ENCODE data around the gene LURAP1L. TPM values are rescaled to one million over a fixed set of nuclear protein-coding genes. Genes with fewer than 3 reads are reported as not detected.

Gene LURAP1L
- polyA plus RNA-seq, 3 donors: not detected

GRCh38 chr9:12764150-12764549 is 10.7 kb upstream of the LURAP1L start:
- Histone ChIP-seq H3K79me2 (ENCODE audit: insufficient read depth, low read length) (no peaks in the 10 kb centered on the region), H3K27ac (ENCODE audit: low read depth in 1 of 2, low read length in 2 of 2) (no peak overlapping the region), H3K36me3 (replicated peaks in 1 of 2; ENCODE audit: control insufficient read depth in 1 of 2, insufficient read depth in 2 of 2, low read length in 2 of 2) (no peaks in the 10 kb centered on the region), H3K9ac (ENCODE audit: insufficient read depth, low read length, poor library complexity, severe bottlenecking) (no peak overlapping the region), H4K20me1 (ENCODE audit: insufficient read depth, low read length) (no peaks in the 10 kb centered on the region), H3K4me1 (ENCODE audit: control insufficient read depth in 1 of 2, insufficient read depth in 2 of 2, low read length in 2 of 2) (no peaks in the 10 kb centered on the region), H3K4me3 (replicated peaks in 1 of 3; ENCODE audit: low read depth in 2 of 3, low read length in 3 of 3) (no peak overlapping the region), H3K9me3 (replicated peaks in 1 of 2; ENCODE audit: control insufficient read depth in 1 of 2, insufficient read depth in 1 of 2, low read length in 2 of 2) (no peaks in the 10 kb centered on the region), H2AFZ (ENCODE audit: insufficient read depth, low read depth, low read length, poor library complexity, severe bottlenecking) (no peak overlapping the region), H3K4me2 (replicated peaks; ENCODE audit: extremely low read depth, low read length, poor library complexity, severe bottlenecking) (no peak overlapping the region), H3K27me3 (ENCODE audit: control insufficient read depth in 2 of 2, insufficient read depth in 2 of 2, low read length in 2 of 2) (no peaks in the 10 kb centered on the region)
- H3K27ac Mint-ChIP-seq: no peak overlapping the region
- no peak overlapping the region for H3K4me3 Mint-ChIP-seq
- WGBS (ENCODE audit: insufficient coverage): no CpG with 5 or more reads among the region's 1 CpG
- TF ChIP-seq CTCF (IDR thresholded peaks at IDR 0.05): no peak
- intact Hi-C loops (cut with micrococcal nuclease): no loop called here
- peaks cover 0 to 1% (median 0%) of the 10 kb centered on the region in 7 donors for H3K9me3 Mint-ChIP-seq
- peaks cover 0 to 4% (median 0%) of the 10 kb centered on the region in 3 donors for H3K27me3 Mint-ChIP-seq (ENCODE audit: low read depth in 3 of 3)
- H3K4me1 Mint-ChIP-seq: no peaks in the 10 kb centered on the region
- no peaks in the 10 kb centered on the region for H3K36me3 Mint-ChIP-seq
- no peak for DNase-seq

GRCh38 chr9:12765088-12765798 is 9.6 kb upstream of the LURAP1L start:
- Mint-ChIP-seq H3K27ac (no peak overlapping the region), H3K36me3 (no peaks in the 10 kb centered on the region), H3K9me3 (peaks cover 0 to 2% (median 0%) of the 10 kb centered on the region in 7 donors), H3K4me3 (no peak overlapping the region), H3K27me3 (ENCODE audit: low read depth in 3 of 3) (peaks cover 0 to 8% (median 0%) of the 10 kb centered on the region in 3 donors), H3K4me1 (no peaks in the 10 kb centered on the region)
- no peak for DNase-seq
- WGBS (ENCODE audit: insufficient coverage): no CpG with 5 or more reads among the region's 1 CpG
- Histone ChIP-seq H3K9me3 (replicated peaks in 1 of 2; ENCODE audit: control insufficient read depth in 1 of 2, insufficient read depth in 1 of 2, low read length in 2 of 2) (no peaks in the 10 kb centered on the region), H3K36me3 (replicated peaks in 1 of 2; ENCODE audit: control insufficient read depth in 1 of 2, insufficient read depth in 2 of 2, low read length in 2 of 2) (no peaks in the 10 kb centered on the region), H3K9ac (ENCODE audit: insufficient read depth, low read length, poor library complexity, severe bottlenecking) (no peak overlapping the region), H4K20me1 (ENCODE audit: insufficient read depth, low read length) (no peaks in the 10 kb centered on the region), H3K79me2 (ENCODE audit: insufficient read depth, low read length) (no peaks in the 10 kb centered on the region), H3K4me3 (replicated peaks in 1 of 3; ENCODE audit: low read depth in 2 of 3, low read length in 3 of 3) (no peak overlapping the region), H3K4me2 (replicated peaks; ENCODE audit: extremely low read depth, low read length, poor library complexity, severe bottlenecking) (no peak overlapping the region), H2AFZ (ENCODE audit: insufficient read depth, low read depth, low read length, poor library complexity, severe bottlenecking) (no peak overlapping the region), H3K27me3 (ENCODE audit: control insufficient read depth in 2 of 2, insufficient read depth in 2 of 2, low read length in 2 of 2) (no peaks in the 10 kb centered on the region), H3K27ac (ENCODE audit: low read depth in 1 of 2, low read length in 2 of 2) (no peak overlapping the region), H3K4me1 (ENCODE audit: control insufficient read depth in 1 of 2, insufficient read depth in 2 of 2, low read length in 2 of 2) (no peaks in the 10 kb centered on the region)
- TF ChIP-seq CTCF (IDR thresholded peaks at IDR 0.05): no peak
- intact Hi-C loops (cut with micrococcal nuclease): no loop called here
